Stomach (tissue), 9 donors: ENCODE measurements around the gene KITLG. TPM values are rescaled to one million over a fixed set of nuclear protein-coding genes. Genes with fewer than 3 reads are reported as not detected.

Experiments
- DNase-seq, 2 donors: peaks; one replicate each; pipeline versions ENCODE4 v3.0.0 to v3.0.0-alpha.2; 2013 to 2019
- H3K27ac ChIP-seq, 5 donors: fragments of 200-600 bp in 4 of 5; sonication (generic) in 4 of 5; one replicate each; pipeline ENCODE4 v1.5.1; 2013 to 2019; ENCODE audit warnings: mild to moderate bottlenecking in 1 of 5, moderate library complexity in 1 of 5
- H3K27me3 ChIP-seq, 3 donors: fragments of 200-600 bp; sonication (generic); one replicate each; pipeline ENCODE4 v1.5.1; 2017 to 2019; ENCODE audit warnings: mixed run types in 1 of 3
- H3K36me3 ChIP-seq, 4 donors: fragments of 200-600 bp; sonication (generic); 1 replicate in 3 of 4; 2 replicates in 1 of 4; pipeline ENCODE4 v1.5.1; 2016 to 2019
- H3K4me1 ChIP-seq, 4 donors: fragments of 200-600 bp; sonication (generic); one replicate each; pipeline ENCODE4 v1.5.1; 2016 to 2019
- H3K4me3 ChIP-seq, 4 donors: fragments of 200-600 bp; sonication (generic) in 3 of 4; one replicate each; pipeline ENCODE4 v1.5.1; 2016 to 2019; ENCODE audit warnings: mild to moderate bottlenecking in 1 of 4
- H3K9me3 ChIP-seq, 4 donors: fragments of 200-600 bp; sonication (generic); one replicate each; pipeline ENCODE4 v1.5.1; 2016 to 2019
- EP300 ChIP-seq: sonication (generic); formaldehyde crosslinking; IDR thresholded peaks from one replicate; pipeline ENCODE4 v1.6.1; 2017; ENCODE audit warnings: antibody characterized with exemption
- POLR2A ChIP-seq, 4 donors: fragments of 450-650 bp; IDR thresholded peaks; one replicate each; pipeline ENCODE4 v1.6.1; 2016; ENCODE audit warnings: antibody characterized with exemption in 4 of 4, control low read depth in 2 of 4, mild to moderate bottlenecking in 1 of 4, moderate library complexity in 1 of 4
- POLR2AphosphoS5 ChIP-seq, 3 donors: sonication (generic); formaldehyde crosslinking; IDR thresholded peaks; one replicate each; pipeline ENCODE4 v1.6.1; 2016; ENCODE audit warnings: antibody characterized with exemption in 3 of 3
- WGBS, 5 donors: extraction: QIAGEN DNeasy Blood & Tissue Kit in 3 of 5; methylation state at CpG; one replicate each; pipeline versions ENCODE4 v1.1.5 to v1.1.7; 2013 to 2018; 5-methylcytosine and 5-hydroxymethylcytosine counted together
- intact Hi-C: fragments of 100-400 bp; cut with DNase I; formaldehyde crosslinking; loops from one replicate; pipeline ENCODE4 v1.15.1; 2023; ENCODE audit warnings: low total_unique reads
- polyA plus RNA-seq, 3 donors: library from polyadenylated mRNA; stranded (reverse); fragments of 200-250 nt; gene quantifications; one replicate each; pipeline ENCODE4 v1.2.3, GENCODE V29; 2013
- total RNA-seq, 5 donors: library from RNA; depleted of rRNA; stranded (reverse); fragments of >200 nt; gene quantifications; one replicate each; pipeline versions ENCODE4 v1.1.0 to v1.2.3, GENCODE V29; 2014 to 2016
- TF ChIP-seq, protein P1 (sequence below), 7 experiments: fragments of 450-650 bp in 4 of 7; fragments of 200-600 bp in 3 of 7; sonication (generic) in 3 of 7; IDR thresholded peaks; one replicate each; pipeline ENCODE4 v1.5.1; 2016 to 2019; ENCODE audit warnings: antibody characterized with exemption in 7 of 7, control low read depth in 2 of 7, mild to moderate bottlenecking in 1 of 7
- donor health status: healthy with polysubstance abuse.
- donor health status: Bipolar disorder and iron deficiency.
- donor health status: healthy.

Gene KITLG
- total and polyA plus RNA-seq, 8 donors = 4.6 to 62.4 (median 21.4) TPM

DNA sequence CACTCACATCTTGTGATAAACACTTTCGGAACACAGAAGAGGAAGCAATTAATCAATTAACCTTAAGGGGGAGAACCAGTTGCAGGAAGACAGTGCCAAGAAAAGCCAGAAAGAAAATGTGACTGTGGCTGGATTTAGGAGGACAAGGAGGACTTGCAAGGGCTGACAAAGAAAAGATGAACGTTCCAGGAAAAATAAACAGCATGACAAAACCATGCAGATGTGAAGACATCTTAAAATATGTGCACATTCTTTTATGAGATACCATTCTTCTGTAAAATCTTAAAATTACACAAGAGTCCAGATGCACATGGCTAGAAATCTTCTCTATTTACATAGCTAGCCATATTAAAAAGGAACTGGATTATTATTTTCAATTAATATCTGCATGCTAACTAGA is 33.4 kb downstream of the KITLG start:
- Histone ChIP-seq H3K36me3 (peaks cover 0 to 24% (median 18%) of the 10 kb centered on the region in 4 donors), H3K4me3 (no peak overlapping the region), H3K27ac (no peak overlapping the region), H3K4me1 (peaks cover 0 to 54% (median 31%) of the 10 kb centered on the region in 4 donors), H3K9me3 (no peaks in the 10 kb centered on the region), H3K27me3 (no peaks in the 10 kb centered on the region)
- 9 to 21% (median 18%) methylated on average over 2 of the region's 2 CpGs for WGBS, 5 donors
- intact Hi-C loops = no loop called here
- DNase-seq = no peak
- TF ChIP-seq, protein P1, sequence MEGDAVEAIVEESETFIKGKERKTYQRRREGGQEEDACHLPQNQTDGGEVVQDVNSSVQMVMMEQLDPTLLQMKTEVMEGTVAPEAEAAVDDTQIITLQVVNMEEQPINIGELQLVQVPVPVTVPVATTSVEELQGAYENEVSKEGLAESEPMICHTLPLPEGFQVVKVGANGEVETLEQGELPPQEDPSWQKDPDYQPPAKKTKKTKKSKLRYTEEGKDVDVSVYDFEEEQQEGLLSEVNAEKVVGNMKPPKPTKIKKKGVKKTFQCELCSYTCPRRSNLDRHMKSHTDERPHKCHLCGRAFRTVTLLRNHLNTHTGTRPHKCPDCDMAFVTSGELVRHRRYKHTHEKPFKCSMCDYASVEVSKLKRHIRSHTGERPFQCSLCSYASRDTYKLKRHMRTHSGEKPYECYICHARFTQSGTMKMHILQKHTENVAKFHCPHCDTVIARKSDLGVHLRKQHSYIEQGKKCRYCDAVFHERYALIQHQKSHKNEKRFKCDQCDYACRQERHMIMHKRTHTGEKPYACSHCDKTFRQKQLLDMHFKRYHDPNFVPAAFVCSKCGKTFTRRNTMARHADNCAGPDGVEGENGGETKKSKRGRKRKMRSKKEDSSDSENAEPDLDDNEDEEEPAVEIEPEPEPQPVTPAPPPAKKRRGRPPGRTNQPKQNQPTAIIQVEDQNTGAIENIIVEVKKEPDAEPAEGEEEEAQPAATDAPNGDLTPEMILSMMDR (IDR thresholded peaks at IDR 0.05) = no peak
- no peak for TF ChIP-seq POLR2AphosphoS5 (IDR thresholded peaks at IDR 0.05)

DNA sequence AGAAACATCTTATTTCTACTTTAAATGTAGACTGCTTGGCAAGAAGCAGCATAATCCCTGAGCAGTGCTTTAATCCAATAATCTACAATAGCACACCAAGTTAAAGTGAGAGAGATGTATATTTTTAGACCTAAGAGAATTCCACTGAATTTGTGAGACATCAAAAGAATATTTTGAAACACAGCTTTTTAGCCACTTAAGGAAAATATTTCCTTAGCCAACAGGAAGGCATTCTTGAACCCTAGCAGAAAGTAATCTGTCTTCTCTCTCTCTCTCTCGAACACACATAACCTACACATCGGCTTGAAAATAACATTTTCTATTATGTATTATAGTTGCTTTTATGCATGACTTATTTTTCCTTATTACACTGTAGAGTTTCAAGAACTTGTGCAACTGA is 34.0 kb downstream of the KITLG start:
- Histone ChIP-seq H3K9me3 (no peaks in the 10 kb centered on the region), H3K27ac (no peak overlapping the region), H3K4me3 (no peak overlapping the region), H3K36me3 (peaks cover 0 to 24% (median 18%) of the 10 kb centered on the region in 4 donors), H3K4me1 (peaks cover 0 to 48% (median 27%) of the 10 kb centered on the region in 4 donors), H3K27me3 (no peaks in the 10 kb centered on the region)
- no peak for DNase-seq
- no peak for TF ChIP-seq POLR2A (IDR thresholded peaks at IDR 0.05)
- TF ChIP-seq POLR2AphosphoS5 (IDR thresholded peaks at IDR 0.05) = no peak
- TF ChIP-seq, protein P1 (IDR thresholded peaks at IDR 0.05) = no peak
- TF ChIP-seq EP300 = no peak
- 55 to 80% (median 71%) methylated on average over 2 of the region's 2 CpGs for WGBS, 5 donors
- intact Hi-C loops = no loop called here

DNA sequence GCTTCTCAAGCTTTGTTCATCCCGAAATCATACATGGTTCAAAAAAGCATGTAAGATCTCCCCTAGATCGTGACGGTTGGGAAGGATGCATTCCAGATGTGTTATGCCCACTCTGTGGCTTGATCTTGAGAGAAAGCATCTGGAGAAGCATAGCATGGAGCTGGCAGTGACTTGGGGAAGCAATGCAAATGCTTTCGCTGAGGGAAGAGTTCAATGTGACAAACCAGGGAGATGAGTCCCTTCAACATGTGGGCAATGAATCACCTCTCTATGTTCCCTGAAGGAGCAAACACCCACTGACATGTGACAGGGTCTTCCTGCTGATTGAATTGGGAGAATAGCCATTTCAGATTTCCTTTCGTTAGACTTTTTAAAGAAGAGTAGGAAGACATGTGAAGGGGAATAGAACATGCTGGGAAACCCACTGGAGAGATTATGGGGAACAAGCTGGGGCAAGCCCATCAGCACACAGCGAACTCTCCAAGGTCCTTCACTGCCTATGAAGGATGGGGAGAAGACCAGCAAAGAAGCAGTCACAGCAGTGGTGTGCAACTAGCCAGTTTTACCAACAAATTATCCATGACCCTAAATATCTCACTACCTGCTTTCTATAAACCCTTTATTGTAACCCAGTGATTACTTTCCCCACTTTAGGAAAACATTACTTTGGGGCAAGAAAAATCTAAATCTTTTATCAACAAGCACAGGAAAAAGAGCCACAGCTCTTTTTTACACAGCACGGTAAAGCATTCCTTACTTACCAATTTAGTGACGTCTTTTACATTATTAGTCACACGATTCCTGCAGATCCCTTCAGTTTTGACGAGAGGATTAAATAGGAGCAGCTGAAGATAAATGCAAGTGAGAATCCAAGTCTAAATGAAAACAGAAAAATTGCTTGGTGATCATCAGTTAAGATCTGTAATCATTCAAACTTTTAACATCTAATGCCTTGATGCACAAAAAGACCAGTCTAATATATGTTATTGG is 35.0 kb downstream of the KITLG start:
- H3K4me1 ChIP-seq = peaks cover 0 to 39% (median 21%) of the 10 kb centered on the region in 4 donors
- H3K36me3 ChIP-seq = peaks cover 0 to 26% (median 20%) of the 10 kb centered on the region in 4 donors
- H3K27me3 ChIP-seq = no peaks in the 10 kb centered on the region
- H3K27ac ChIP-seq = peak overlapping the region in 1 of 5 donors; percentile 6
- no peaks in the 10 kb centered on the region for H3K9me3 ChIP-seq
- WGBS, 5 donors = 76 to 87% (median 84%) methylated on average over 10 of the region's 10 CpGs
- H3K4me3 ChIP-seq = no peak overlapping the region
- no peak for DNase-seq
- intact Hi-C loops = no loop called here
- no peak for TF ChIP-seq POLR2AphosphoS5 (IDR thresholded peaks at IDR 0.05)
- TF ChIP-seq, protein P1 (IDR thresholded peaks at IDR 0.05) = no peak
- TF ChIP-seq POLR2A (IDR thresholded peaks at IDR 0.05) = no peak
- no peak for TF ChIP-seq EP300

DNA sequence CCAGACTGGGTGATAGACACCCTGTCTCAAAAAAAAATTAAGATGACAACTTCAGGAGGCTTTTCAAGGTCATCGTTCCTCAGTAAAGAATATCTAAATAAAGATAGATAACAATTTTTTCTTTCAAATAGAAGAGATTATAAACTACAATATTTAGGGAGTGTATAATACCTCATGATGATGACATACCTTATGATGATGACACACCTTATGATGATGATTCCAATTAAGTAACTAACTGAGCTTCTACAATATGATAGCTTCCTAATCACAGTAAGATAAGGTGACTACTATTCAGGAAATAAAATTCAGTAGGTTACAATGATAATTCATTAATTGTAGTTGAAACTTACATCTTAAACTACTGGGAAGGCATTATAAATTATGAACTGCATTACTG is 40.4 kb downstream of the KITLG start:
- H3K4me3 ChIP-seq = no peak overlapping the region
- no peaks in the 10 kb centered on the region for H3K27me3 ChIP-seq
- peaks cover 7 to 49% (median 24%) of the 10 kb centered on the region in 4 donors for H3K36me3 ChIP-seq
- no peak for TF ChIP-seq EP300
- TF ChIP-seq, protein P1 (IDR thresholded peaks at IDR 0.05) = no peak
- no peak for TF ChIP-seq POLR2A (IDR thresholded peaks at IDR 0.05)
- 0 to 47% (median 0%) methylated on average over 1 of the region's 1 CpG for WGBS, 5 donors
- no peak for DNase-seq
- H3K9me3 ChIP-seq = no peaks in the 10 kb centered on the region
- H3K27ac ChIP-seq = no peak overlapping the region
- peaks cover 0 to 18% (median under 1%) of the 10 kb centered on the region in 4 donors for H3K4me1 ChIP-seq
- intact Hi-C loops = no loop called here
